ENCODE data around the gene DISC1. TPM values are rescaled to one million over a fixed set of nuclear protein-coding genes. Genes with fewer than 3 reads are reported as not detected.

The DISC1 gene
- total RNA-seq, 1 experiment from 2014 or later = 1.8 TPM

- H3K9me3 ChIP-seq (ENCODE audit: low read depth, low read length, poor library complexity, severe bottlenecking) = no peaks in the 10 kb centered on the region
- POLR2A ChIA-PET (ENCODE audit: low non-redundant PET) = no interaction called here
- H3K4me1 ChIP-seq (ENCODE audit: insufficient read depth, low read length, poor library complexity, severe bottlenecking) = no peaks in the 10 kb centered on the region
- BruUV-seq (replicated peaks) = no TSS peak
- CTCF ChIA-PET = no interaction called here
- no peak overlapping the region for H3K4me3 ChIP-seq (ENCODE audit: low read depth, low read length, poor library complexity, severe bottlenecking)
- DNase-seq (ENCODE audit: low spot score) = no peak
- no peak for TF ChIP-seq EZH2 (IDR thresholded peaks at IDR 0.05; ENCODE audit: borderline replicate concordance, low read depth, low read length, poor library complexity, severe bottlenecking)
- TF ChIP-seq CTCF (conservative IDR thresholded peaks at IDR 0.05; ENCODE audit: low read depth, low read length) = no peak
- no peaks in the 10 kb centered on the region for H3K27me3 ChIP-seq (replicated peaks; ENCODE audit: insufficient read depth, low read depth, low read length, poor library complexity)
- intact Hi-C loops (cut with micrococcal nuclease; ENCODE audit: unreplicated experiment) = no loop called here
- H3K27ac ChIP-seq (ENCODE audit: low read depth, low read length, poor library complexity, severe bottlenecking) = no peak overlapping the region
- no peaks in the 10 kb centered on the region for H3K36me3 ChIP-seq (ENCODE audit: insufficient read depth, low read length, poor library complexity, severe bottlenecking)
Measured at GRCh38 chr1:231982871-231983587, 356.4 kb downstream of the DISC1 start.

- Histone ChIP-seq H3K4me3 (ENCODE audit: low read depth, low read length, poor library complexity, severe bottlenecking) (no peak overlapping the region), H3K4me1 (ENCODE audit: insufficient read depth, low read length, poor library complexity, severe bottlenecking) (no peaks in the 10 kb centered on the region), H3K27me3 (replicated peaks; ENCODE audit: insufficient read depth, low read depth, low read length, poor library complexity) (no peaks in the 10 kb centered on the region), H3K36me3 (ENCODE audit: insufficient read depth, low read length, poor library complexity, severe bottlenecking) (no peaks in the 10 kb centered on the region), H3K27ac (ENCODE audit: low read depth, low read length, poor library complexity, severe bottlenecking) (no peak overlapping the region), H3K9me3 (ENCODE audit: low read depth, low read length, poor library complexity, severe bottlenecking) (no peaks in the 10 kb centered on the region)
- intact Hi-C loops (cut with micrococcal nuclease; ENCODE audit: unreplicated experiment) = no loop called here
- BruUV-seq (replicated peaks) = no TSS peak
- CTCF ChIA-PET = interaction anchor here (0.6 kb wide), 1 partner anchor 574 kb away, joined by 5 read pairs; no protein-coding TSS in a partner anchor
- peak; percentile 30; the same call in 1 of the 2 replicates for TF ChIP-seq CTCF (conservative IDR thresholded peaks at IDR 0.05; ENCODE audit: low read depth, low read length)
- TF ChIP-seq EZH2 (IDR thresholded peaks at IDR 0.05; ENCODE audit: borderline replicate concordance, low read depth, low read length, poor library complexity, severe bottlenecking) = no peak
- POLR2A ChIA-PET (ENCODE audit: low non-redundant PET) = no interaction called here
- DNase-seq (ENCODE audit: low spot score) = peak; percentile 21
Measured at GRCh38 chr1:231983588-231984193, 357.1 kb downstream of the DISC1 start.

GRCh38 chr1:231985296-231986023 is 358.9 kb downstream of the DISC1 start:
- no peak overlapping the region for H3K27ac ChIP-seq (ENCODE audit: low read depth, low read length, poor library complexity, severe bottlenecking)
- no peaks in the 10 kb centered on the region for H3K9me3 ChIP-seq (ENCODE audit: low read depth, low read length, poor library complexity, severe bottlenecking)
- H3K4me1 ChIP-seq (ENCODE audit: insufficient read depth, low read length, poor library complexity, severe bottlenecking) = no peaks in the 10 kb centered on the region
- ChIA-PET POLR2A (ENCODE audit: low non-redundant PET) (no interaction called here), CTCF (interaction anchor here (0.7 kb wide), 1 partner anchor 9 kb away, joined by 5 read pairs; no protein-coding TSS in a partner anchor)
- H3K4me3 ChIP-seq (ENCODE audit: low read depth, low read length, poor library complexity, severe bottlenecking) = no peak overlapping the region
- no TSS peak for BruUV-seq (replicated peaks)
- H3K27me3 ChIP-seq (replicated peaks; ENCODE audit: insufficient read depth, low read depth, low read length, poor library complexity) = no peaks in the 10 kb centered on the region
- H3K36me3 ChIP-seq (ENCODE audit: insufficient read depth, low read length, poor library complexity, severe bottlenecking) = no peaks in the 10 kb centered on the region
- intact Hi-C loops (cut with micrococcal nuclease; ENCODE audit: unreplicated experiment) = no loop called here
- DNase-seq (ENCODE audit: low spot score) = no peak
- TF ChIP-seq CTCF (conservative IDR thresholded peaks at IDR 0.05; ENCODE audit: low read depth, low read length) = no peak
- no peak for TF ChIP-seq EZH2 (IDR thresholded peaks at IDR 0.05; ENCODE audit: borderline replicate concordance, low read depth, low read length, poor library complexity, severe bottlenecking)
